ENCODE measurements around the gene DNAH12.

The DNAH12 gene

GRCh38 chr3:57559526-57559925 is 15.4 kb upstream of the DNAH12 start:
- H3K27me3 ChIP-seq (ENCODE audit: low read depth, low read length): no peaks in the 10 kb centered on the region
- H3K9ac ChIP-seq (ENCODE audit: low read length): no peak overlapping the region
- H3K4me1 ChIP-seq (ENCODE audit: low read length): peaks cover 25% of the 10 kb centered on the region

GRCh38 chr3:57557085-57557537 is 13.0 kb upstream of the DNAH12 start:
- Histone ChIP-seq H3K4me1 (ENCODE audit: low read length) (peaks cover 25% of the 10 kb centered on the region), H3K4me3 (ENCODE audit: low read length) (peak overlapping the region; percentile 82), H3K27ac (ENCODE audit: low read length) (peak overlapping the region; percentile 80; the same call in 1 of the 2 replicates), H2AFZ (ENCODE audit: low read depth, low read length) (no peak overlapping the region), H3K9ac (ENCODE audit: low read length) (peak overlapping the region; percentile 75), H3K79me2 (ENCODE audit: low read length) (peaks cover 66% of the 10 kb centered on the region), H4K20me1 (ENCODE audit: insufficient read depth, low read length) (0 out of 2 replicates have a peak, but pooled peaks cover 9% of the 10 kb centered on the region), H3K9me3 (ENCODE audit: insufficient read depth, low read length) (no peaks in the 10 kb centered on the region), H3K36me3 (replicated peaks; ENCODE audit: low read depth, low read length) (peaks cover 30% of the 10 kb centered on the region), H3K27me3 (ENCODE audit: low read depth, low read length) (no peaks in the 10 kb centered on the region), H3K4me2 (ENCODE audit: low read length) (peak overlapping the region; percentile 88)
- TF ChIP-seq EZH2phosphoT487 (IDR thresholded peaks at IDR 0.05; ENCODE audit: low read depth): no peak

More at GRCh38 chr3:57559526-57559925, 15.4 kb upstream of the DNAH12 start:
- TF ChIP-seq EZH2phosphoT487 (IDR thresholded peaks at IDR 0.05; ENCODE audit: low read depth): no peak
- TF ChIP-seq, protein P1, sequence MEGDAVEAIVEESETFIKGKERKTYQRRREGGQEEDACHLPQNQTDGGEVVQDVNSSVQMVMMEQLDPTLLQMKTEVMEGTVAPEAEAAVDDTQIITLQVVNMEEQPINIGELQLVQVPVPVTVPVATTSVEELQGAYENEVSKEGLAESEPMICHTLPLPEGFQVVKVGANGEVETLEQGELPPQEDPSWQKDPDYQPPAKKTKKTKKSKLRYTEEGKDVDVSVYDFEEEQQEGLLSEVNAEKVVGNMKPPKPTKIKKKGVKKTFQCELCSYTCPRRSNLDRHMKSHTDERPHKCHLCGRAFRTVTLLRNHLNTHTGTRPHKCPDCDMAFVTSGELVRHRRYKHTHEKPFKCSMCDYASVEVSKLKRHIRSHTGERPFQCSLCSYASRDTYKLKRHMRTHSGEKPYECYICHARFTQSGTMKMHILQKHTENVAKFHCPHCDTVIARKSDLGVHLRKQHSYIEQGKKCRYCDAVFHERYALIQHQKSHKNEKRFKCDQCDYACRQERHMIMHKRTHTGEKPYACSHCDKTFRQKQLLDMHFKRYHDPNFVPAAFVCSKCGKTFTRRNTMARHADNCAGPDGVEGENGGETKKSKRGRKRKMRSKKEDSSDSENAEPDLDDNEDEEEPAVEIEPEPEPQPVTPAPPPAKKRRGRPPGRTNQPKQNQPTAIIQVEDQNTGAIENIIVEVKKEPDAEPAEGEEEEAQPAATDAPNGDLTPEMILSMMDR (IDR thresholded peaks at IDR 0.05; ENCODE audit: low read depth, low read length): no peak
- Histone ChIP-seq H4K20me1 (ENCODE audit: insufficient read depth, low read length) (0 out of 2 replicates have a peak, but pooled peaks cover 9% of the 10 kb centered on the region), H3K27ac (ENCODE audit: low read length) (no peak overlapping the region), H3K36me3 (replicated peaks; ENCODE audit: low read depth, low read length) (peaks cover 42% of the 10 kb centered on the region), H3K4me2 (ENCODE audit: low read length) (no peak overlapping the region; the same call in 1 of the 2 replicates), H3K9me3 (ENCODE audit: insufficient read depth, low read length) (no peaks in the 10 kb centered on the region), H2AFZ (ENCODE audit: low read depth, low read length) (no peak overlapping the region), H3K79me2 (ENCODE audit: low read length) (peaks cover 90% of the 10 kb centered on the region), H3K4me3 (ENCODE audit: low read length) (no peak overlapping the region)

DNA sequence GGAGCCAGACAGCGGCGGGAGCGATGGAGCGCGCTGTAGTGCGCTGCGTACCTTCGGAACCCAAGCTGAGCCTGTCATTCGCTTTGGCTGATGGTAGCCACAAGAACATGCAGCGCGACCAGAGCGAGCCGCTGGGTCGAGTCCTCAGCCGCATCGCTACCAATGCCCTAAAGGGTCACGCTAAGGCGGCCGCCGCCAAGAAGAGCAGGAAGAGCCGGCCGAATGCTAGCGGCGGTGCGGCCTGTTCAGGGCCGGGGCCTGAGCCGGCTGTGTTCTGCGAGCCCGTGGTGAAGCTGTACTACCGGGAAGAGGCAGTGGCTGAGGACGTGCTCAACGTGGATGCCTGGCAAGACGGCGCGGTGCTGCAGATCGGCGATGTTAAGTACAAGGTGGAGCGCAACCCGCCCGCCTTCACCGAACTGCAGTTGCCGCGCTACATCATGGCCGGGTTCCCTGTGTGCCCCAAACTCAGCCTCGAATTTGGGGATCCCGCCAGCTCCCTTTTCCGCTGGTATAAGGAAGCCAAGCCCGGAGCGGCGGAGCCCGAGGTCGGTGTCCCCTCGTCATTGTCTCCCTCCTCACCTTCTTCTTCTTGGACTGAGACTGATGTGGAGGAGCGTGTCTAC is 12.4 kb upstream of the DNAH12 start:
- Histone ChIP-seq H3K79me2 (ENCODE audit: low read length) (peaks cover 61% of the 10 kb centered on the region), H3K9me3 (ENCODE audit: insufficient read depth, low read length) (no peaks in the 10 kb centered on the region), H3K4me1 (ENCODE audit: low read length) (peaks cover 23% of the 10 kb centered on the region), H4K20me1 (ENCODE audit: insufficient read depth, low read length) (0 out of 2 replicates have a peak, but pooled peaks cover 9% of the 10 kb centered on the region), H3K4me3 (ENCODE audit: low read length) (peak overlapping the region; percentile 82), H2AFZ (ENCODE audit: low read depth, low read length) (peak overlapping the region; percentile 98), H3K27me3 (ENCODE audit: low read depth, low read length) (no peaks in the 10 kb centered on the region), H3K36me3 (replicated peaks; ENCODE audit: low read depth, low read length) (peaks cover 28% of the 10 kb centered on the region), H3K27ac (ENCODE audit: low read length) (peak overlapping the region; percentile 80), H3K9ac (ENCODE audit: low read length) (peak overlapping the region; percentile 75), H3K4me2 (ENCODE audit: low read length) (peak overlapping the region; percentile 88)
- TF ChIP-seq EZH2phosphoT487 (IDR thresholded peaks at IDR 0.05; ENCODE audit: low read depth): no peak
- TF ChIP-seq, protein P1 (IDR thresholded peaks at IDR 0.05; ENCODE audit: low read depth, low read length): no peak

- Histone ChIP-seq H3K9me3 (ENCODE audit: insufficient read depth, low read length) (no peaks in the 10 kb centered on the region), H3K36me3 (replicated peaks; ENCODE audit: low read depth, low read length) (peaks cover 26% of the 10 kb centered on the region), H3K4me1 (ENCODE audit: low read length) (peaks cover 18% of the 10 kb centered on the region), H3K9ac (ENCODE audit: low read length) (peak within 1 kb of the TSS; percentile 75), H2AFZ (ENCODE audit: low read depth, low read length) (peak within 1 kb of the TSS; percentile 98), H4K20me1 (ENCODE audit: insufficient read depth, low read length) (0 out of 2 replicates have a peak, but pooled peaks cover 9% of the 10 kb centered on the region), H3K27me3 (ENCODE audit: low read depth, low read length) (no peaks in the 10 kb centered on the region), H3K79me2 (ENCODE audit: low read length) (peaks cover 55% of the 10 kb centered on the region), H3K4me2 (ENCODE audit: low read length) (peak within 1 kb of the TSS; percentile 88), H3K27ac (ENCODE audit: low read length) (peak within 1 kb of the TSS; percentile 80), H3K4me3 (ENCODE audit: low read length) (peak within 1 kb of the TSS; percentile 82)
- TF ChIP-seq, protein P1 (IDR thresholded peaks at IDR 0.05; ENCODE audit: low read depth, low read length): no peak
- TF ChIP-seq EZH2phosphoT487 (IDR thresholded peaks at IDR 0.05; ENCODE audit: low read depth): no peak
These were observed 11.8 kb upstream of the DNAH12 start, which contains the start of gene PDE12 for GRCh38 chr3:57555738-57556458. Gene PDE12, plus strand, starts transcription at chr3:57556274. Its CDS starts 106 bp downstream, at chr3:57556380.
